Nephron progenitor cell (in vitro differentiated cells): ENCODE results near the gene CLCN1.

Experiments used
- DNase-seq: peaks from one replicate; pipeline ENCODE4 v3.0.0; 2021
- H3K27ac Mint-ChIP-seq: 2 replicates; pipeline ENCODE4 v1.8.0; 2021; ENCODE audit warnings: mild to moderate bottlenecking, moderate library complexity, mixed read lengths
- H3K27me3 Mint-ChIP-seq: 2 replicates; pipeline ENCODE4 v1.8.0; 2021; ENCODE audit warnings: mild to moderate bottlenecking, low read depth, mixed read lengths; ENCODE audit not compliant: poor library complexity
- H3K36me3 Mint-ChIP-seq: 2 replicates; pipeline ENCODE4 v1.8.0; 2021; ENCODE audit warnings: low read depth, mixed read lengths
- H3K4me1 Mint-ChIP-seq: 2 replicates; pipeline ENCODE4 v1.8.0; 2021; ENCODE audit warnings: mixed read lengths
- H3K4me3 Mint-ChIP-seq: 2 replicates; pipeline ENCODE4 v1.8.0; 2021; ENCODE audit warnings: mild to moderate bottlenecking, moderate library complexity, mixed read lengths
- H3K9me3 Mint-ChIP-seq: 2 replicates; pipeline ENCODE4 v1.8.0; 2021; ENCODE audit warnings: mild to moderate bottlenecking, moderate library complexity, mixed read lengths
- TF ChIP-seq, protein P1 (sequence below): fragments of 200-600 bp; sonication (generic); IDR thresholded peaks from 2 replicates; pipeline ENCODE4 v1.5.0; 2021; ENCODE audit warnings: antibody characterized with exemption

CLCN1 gene

DNA sequence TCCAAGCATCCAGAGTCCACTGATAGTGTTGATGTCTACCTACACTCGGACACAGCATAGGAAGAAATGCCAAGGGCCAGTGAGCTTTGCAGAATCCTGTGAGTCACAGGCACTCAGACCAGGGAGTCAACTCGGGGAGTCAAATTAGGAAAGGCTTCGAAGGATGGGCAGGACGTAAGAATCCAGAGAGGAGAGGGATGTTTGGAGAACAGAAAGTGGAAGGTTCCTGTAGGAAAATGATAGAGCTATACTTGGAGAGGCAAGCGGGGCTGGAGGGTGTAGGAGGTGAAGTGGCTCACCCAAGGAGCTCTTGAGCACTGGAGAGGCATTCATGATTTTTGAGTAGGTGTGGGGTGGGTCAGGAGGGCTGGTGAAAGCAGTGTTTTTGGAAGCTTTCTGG is 68.2 kb downstream of the CLCN1 start:
- H3K27ac Mint-ChIP-seq, result no peak overlapping the region
- H3K4me3 Mint-ChIP-seq, result no peak overlapping the region
- no peak for DNase-seq
- H3K4me1 Mint-ChIP-seq, result peaks cover 12% of the 10 kb centered on the region
- TF ChIP-seq, protein P1, sequence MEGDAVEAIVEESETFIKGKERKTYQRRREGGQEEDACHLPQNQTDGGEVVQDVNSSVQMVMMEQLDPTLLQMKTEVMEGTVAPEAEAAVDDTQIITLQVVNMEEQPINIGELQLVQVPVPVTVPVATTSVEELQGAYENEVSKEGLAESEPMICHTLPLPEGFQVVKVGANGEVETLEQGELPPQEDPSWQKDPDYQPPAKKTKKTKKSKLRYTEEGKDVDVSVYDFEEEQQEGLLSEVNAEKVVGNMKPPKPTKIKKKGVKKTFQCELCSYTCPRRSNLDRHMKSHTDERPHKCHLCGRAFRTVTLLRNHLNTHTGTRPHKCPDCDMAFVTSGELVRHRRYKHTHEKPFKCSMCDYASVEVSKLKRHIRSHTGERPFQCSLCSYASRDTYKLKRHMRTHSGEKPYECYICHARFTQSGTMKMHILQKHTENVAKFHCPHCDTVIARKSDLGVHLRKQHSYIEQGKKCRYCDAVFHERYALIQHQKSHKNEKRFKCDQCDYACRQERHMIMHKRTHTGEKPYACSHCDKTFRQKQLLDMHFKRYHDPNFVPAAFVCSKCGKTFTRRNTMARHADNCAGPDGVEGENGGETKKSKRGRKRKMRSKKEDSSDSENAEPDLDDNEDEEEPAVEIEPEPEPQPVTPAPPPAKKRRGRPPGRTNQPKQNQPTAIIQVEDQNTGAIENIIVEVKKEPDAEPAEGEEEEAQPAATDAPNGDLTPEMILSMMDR, result no peak
- peaks cover 2% of the 10 kb centered on the region for H3K36me3 Mint-ChIP-seq
- H3K27me3 Mint-ChIP-seq, result no peaks in the 10 kb centered on the region
- H3K9me3 Mint-ChIP-seq, result no peaks in the 10 kb centered on the region

DNA sequence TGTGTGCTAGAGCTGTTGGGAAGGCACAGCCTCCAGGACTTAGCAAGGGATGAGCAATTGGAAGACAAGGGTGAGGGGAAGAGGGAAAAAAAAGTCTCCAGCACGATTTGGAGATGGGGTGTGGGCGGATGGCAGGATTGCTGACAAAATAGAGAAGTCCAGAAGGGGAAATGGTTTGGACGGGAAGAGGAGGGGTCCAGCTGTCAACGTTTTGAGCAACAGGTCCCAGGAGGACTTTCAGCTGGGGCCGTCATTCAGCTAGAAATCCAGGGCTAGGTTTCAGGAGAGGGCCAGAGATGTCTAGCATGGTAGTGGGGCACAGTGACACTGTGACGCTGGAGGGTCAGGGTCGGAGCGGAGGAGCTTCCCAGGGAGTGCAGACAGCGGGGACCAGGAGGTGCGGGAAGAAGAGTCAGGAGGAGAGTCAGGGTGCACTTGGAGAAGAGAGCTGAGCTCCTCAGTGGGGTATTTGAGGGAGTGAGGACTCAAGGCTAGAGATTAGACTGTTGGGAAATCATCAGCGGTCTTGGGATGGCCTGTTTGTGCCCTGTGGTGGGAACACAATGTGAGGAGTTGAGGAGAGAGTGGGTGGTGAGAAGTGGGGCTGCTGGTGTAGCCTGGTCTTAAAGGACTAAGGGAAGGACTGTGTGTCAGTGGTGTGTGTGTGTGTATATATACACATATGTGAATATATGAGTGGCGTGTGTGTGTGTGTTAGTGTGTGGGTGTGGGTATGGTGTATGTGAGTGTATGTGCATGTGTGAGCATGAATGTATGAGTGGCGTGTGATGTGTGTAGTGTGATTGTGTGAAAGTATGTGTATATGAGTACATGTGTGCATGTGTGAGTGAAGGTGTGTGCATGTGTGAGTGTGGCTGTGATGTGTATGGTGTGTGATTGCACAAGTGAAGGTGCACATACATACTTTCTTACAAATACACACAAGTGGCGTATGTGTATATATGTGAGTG is 69.0 kb downstream of the CLCN1 start:
- H3K9me3 Mint-ChIP-seq, result no peaks in the 10 kb centered on the region
- H3K4me3 Mint-ChIP-seq, result no peak overlapping the region
- DNase-seq, result no peak
- H3K36me3 Mint-ChIP-seq, result peaks cover 10% of the 10 kb centered on the region
- no peaks in the 10 kb centered on the region for H3K27me3 Mint-ChIP-seq
- TF ChIP-seq, protein P1, result no peak
- no peak overlapping the region for H3K27ac Mint-ChIP-seq
- peaks cover 12% of the 10 kb centered on the region for H3K4me1 Mint-ChIP-seq

DNA sequence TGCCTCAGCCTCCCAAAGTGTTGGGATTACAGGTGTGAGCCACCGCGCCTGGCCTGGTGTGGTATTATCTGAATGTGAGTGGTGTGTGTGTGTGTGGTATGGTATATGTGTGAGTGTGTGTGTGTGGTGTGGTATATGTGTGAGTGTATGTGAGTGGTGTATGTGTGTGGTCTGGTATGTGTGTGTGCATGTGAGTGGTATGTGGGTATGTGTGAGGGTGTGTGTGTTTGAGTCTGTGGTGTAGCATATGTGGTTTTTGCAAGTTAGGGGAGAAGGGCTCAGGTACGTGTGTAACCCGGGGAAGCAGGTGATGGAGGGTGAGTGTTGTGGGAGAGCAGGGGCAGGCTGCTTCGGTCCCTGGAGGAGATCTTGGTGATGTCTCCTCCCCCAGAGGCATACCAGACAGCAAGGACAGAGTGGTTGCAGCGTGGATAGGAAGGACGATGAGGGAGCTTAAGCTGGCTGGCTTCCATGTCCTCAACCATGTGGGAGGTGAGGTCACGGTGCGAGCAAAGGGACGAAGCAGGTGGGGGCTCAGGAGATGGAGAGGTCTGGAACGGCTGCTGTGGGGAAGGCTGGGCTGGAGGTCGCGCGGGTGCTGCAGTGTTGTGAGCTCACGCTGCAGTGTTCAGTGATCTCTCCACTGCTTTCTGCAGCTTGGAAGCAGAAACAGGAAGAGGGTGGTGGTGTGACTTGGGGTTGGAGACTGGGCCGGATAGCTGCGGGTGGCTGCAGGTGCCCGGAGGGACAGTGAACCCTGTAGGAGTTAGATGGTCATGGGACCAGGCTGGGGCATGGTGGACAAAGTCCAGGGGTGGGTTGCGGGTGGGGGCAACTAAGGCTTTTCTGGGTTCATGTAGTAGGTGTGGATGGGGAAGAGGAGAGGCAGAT is 70.2 kb downstream of the CLCN1 start:
- Mint-ChIP-seq H3K4me3 (no peak overlapping the region), H3K4me1 (peaks cover 12% of the 10 kb centered on the region), H3K9me3 (no peaks in the 10 kb centered on the region), H3K27me3 (no peaks in the 10 kb centered on the region), H3K27ac (no peak overlapping the region), H3K36me3 (peaks cover 20% of the 10 kb centered on the region)
- no peak for DNase-seq
- TF ChIP-seq, protein P1, result no peak

DNA sequence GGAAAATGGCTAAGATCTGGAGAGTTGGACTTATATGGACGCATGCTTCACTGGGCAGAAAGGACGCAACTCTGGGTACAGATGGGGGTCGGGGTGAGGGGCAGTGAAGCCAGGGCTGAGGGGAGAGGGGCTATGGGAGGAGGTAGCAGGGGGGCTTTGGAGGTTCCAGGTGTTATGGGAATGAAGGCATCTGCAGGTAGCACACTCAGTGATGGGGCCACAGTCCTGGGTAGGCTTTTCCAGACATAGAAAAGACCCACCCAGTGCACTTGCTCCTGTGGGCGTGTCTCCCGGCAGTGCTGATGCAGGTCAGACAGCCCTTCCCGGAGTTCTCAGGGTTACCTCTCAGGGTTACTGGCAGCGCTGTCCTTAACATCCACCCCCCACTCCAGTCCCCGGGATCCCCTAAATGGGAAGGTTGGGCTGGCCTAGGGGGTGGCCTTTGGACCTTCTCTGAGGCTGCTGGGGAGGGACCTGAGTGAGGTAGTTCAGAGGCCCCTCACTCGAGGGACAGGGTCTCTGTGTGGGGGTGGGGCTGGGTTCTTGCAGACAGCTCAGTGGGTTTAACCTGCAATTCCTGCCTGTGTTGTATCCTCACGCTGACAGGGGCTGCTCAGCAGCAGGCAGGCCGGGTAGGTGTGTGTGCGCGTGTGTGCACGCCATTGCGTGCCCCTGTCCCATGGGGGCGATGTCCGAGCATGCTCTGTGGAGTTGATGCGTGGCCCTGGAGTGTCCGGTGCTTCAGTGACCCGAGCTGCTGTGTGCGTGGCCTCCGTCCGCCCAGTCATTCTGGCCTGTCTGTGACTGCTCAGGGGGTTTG is 71.5 kb downstream of the CLCN1 start:
- H3K27ac Mint-ChIP-seq, result no peak overlapping the region
- H3K36me3 Mint-ChIP-seq, result peaks cover 20% of the 10 kb centered on the region
- no peaks in the 10 kb centered on the region for H3K27me3 Mint-ChIP-seq
- no peak overlapping the region for H3K4me3 Mint-ChIP-seq
- no peak for DNase-seq
- no peaks in the 10 kb centered on the region for H3K9me3 Mint-ChIP-seq
- peaks cover 12% of the 10 kb centered on the region for H3K4me1 Mint-ChIP-seq
- TF ChIP-seq, protein P1, result no peak

DNA sequence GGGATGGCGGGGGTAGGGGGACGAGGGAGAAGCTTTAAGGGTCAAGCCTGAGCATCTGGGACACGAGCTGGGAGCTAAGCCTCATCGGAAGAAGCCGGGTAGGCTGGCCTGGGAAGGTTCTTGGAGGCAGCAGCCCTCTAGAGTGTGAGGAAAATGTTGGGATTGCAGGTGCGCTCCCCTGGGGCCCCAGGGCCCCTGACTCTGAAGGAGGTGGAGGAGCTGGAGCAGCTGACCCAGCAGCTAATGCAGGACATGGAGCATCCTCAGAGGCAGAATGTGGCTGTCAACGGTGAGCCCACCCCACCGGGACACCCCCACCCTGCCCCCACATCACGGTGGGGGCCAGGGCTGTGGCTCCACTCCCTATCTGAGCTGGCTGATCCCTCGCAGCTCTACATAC is 72.1 kb downstream of the CLCN1 start:
- H3K27me3 Mint-ChIP-seq, result no peaks in the 10 kb centered on the region
- no peak overlapping the region for H3K4me3 Mint-ChIP-seq
- H3K4me1 Mint-ChIP-seq, result peaks cover 12% of the 10 kb centered on the region
- no peaks in the 10 kb centered on the region for H3K9me3 Mint-ChIP-seq
- peaks cover 23% of the 10 kb centered on the region for H3K36me3 Mint-ChIP-seq
- no peak overlapping the region for H3K27ac Mint-ChIP-seq
- DNase-seq, result no peak
- TF ChIP-seq, protein P1, result no peak
